Breast epithelium (tissue), 3 donors: ENCODE results near the gene APOF.

Experiments
- CTCF ChIP-seq, 3 donors: fragments of 450-650 bp; IDR thresholded peaks; one replicate each; pipeline ENCODE4 v1.5.1; 2016 to 2017; ENCODE audit warnings: antibody characterized with exemption in 3 of 3, mild to moderate bottlenecking in 3 of 3, moderate library complexity in 3 of 3
- POLR2A ChIP-seq: fragments of 450-650 bp; IDR thresholded peaks from one replicate; pipeline ENCODE4 v1.6.1; 2016; ENCODE audit warnings: antibody characterized with exemption, mild to moderate bottlenecking, moderate library complexity

- TF ChIP-seq CTCF (IDR thresholded peaks at IDR 0.05) (no peak), POLR2A (no peak)
These were observed 15.3 kb upstream of the APOF start for GRCh38 chr12:56377989-56378316.
